Coronary artery (tissue), 2 donors: ENCODE results near the gene CNOT1.
A peak's percentile ranks its signal among the peaks of the same experiment; 100 is the strongest.
"Not testable (repeated sequence)": the region's sequence is repeated elsewhere in the genome, so short reads cannot be mapped to it uniquely, and the experiment has no call there.

Source experiments
- DNase-seq: peaks from one replicate; pipeline ENCODE4 v3.0.0-alpha.2; 2017; ENCODE audit warnings: low spot score
- H3K27ac ChIP-seq, 2 donors: fragments of 200-600 bp; sonication (generic); one replicate each; pipeline ENCODE4 v1.5.1; 2016 to 2019
- H3K4me3 ChIP-seq: fragments of 200-600 bp; sonication (generic); 2 replicates; pipeline ENCODE4 v1.5.1; 2016; ENCODE audit warnings: mild to moderate bottlenecking, moderate library complexity
- CTCF ChIP-seq: fragments of 200-600 bp; sonication (generic); IDR thresholded peaks from one replicate; pipeline ENCODE4 v1.5.1; 2019; ENCODE audit warnings: antibody characterized with exemption

Gene CNOT1

GRCh38 chr16:58639230-58639629 is 9.6 kb upstream of the CNOT1 start:
- Histone ChIP-seq H3K27ac (no peak overlapping the region), H3K4me3 (no peak overlapping the region)
- no peak for TF ChIP-seq CTCF
- no peak for DNase-seq

GRCh38 chr16:58638148-58639036 is 8.8 kb upstream of the CNOT1 start:
- H3K4me3 ChIP-seq: no peak overlapping the region
- DNase-seq: no peak
- H3K27ac ChIP-seq: no peak overlapping the region
- no peak for TF ChIP-seq CTCF

DNA sequence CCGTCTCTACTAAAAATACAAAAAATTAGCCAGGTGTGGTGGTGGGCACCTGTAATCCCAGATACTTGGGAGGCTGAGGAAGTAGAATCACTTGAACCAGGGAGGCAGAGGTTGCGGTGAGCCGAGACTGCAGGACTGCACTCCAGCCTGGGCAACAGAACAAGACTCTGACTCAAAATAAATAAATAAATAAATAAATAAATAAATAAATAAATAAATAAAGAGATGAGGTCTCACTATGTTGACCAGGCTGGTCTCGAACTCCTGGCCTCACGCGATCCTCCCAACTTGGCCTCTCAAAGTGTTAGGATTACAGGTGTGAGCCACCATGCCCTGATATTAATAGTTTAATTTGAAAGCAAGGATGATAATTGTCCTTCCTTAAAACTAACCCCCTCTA is 7.4 kb upstream of the CNOT1 start:
- not testable (repeated sequence) for H3K27ac ChIP-seq, H3K4me3 ChIP-seq, DNase-seq

DNA sequence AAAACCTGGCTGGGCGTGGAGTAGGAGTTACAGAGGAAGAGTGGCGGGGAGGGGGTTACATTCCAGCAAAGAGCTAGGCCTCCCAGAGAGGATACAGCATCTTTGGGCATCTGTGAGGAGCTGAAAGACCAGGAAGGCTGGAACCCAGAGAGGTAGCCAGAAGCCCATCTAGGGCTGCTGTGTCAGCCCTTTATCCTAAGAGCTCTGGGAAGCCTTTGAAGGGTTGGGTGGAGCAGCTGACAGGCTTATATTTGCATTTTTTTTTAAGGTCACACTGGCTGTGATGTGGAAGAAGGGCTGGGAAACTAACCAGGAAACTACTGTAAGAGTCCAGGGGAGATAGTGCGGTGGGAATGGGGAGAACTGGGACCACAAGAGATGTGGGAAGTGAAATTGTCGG is 6.8 kb upstream of the CNOT1 start:
- no peak for TF ChIP-seq CTCF
- Histone ChIP-seq H3K27ac (no peak overlapping the region), H3K4me3 (no peak overlapping the region)
- no peak for DNase-seq

- Histone ChIP-seq H3K27ac (no peak overlapping the region), H3K4me3 (no peak overlapping the region)
- DNase-seq: no peak
- TF ChIP-seq CTCF: no peak
These were observed 5.9 kb upstream of the CNOT1 start for GRCh38 chr16:58635502-58635901.

DNA sequence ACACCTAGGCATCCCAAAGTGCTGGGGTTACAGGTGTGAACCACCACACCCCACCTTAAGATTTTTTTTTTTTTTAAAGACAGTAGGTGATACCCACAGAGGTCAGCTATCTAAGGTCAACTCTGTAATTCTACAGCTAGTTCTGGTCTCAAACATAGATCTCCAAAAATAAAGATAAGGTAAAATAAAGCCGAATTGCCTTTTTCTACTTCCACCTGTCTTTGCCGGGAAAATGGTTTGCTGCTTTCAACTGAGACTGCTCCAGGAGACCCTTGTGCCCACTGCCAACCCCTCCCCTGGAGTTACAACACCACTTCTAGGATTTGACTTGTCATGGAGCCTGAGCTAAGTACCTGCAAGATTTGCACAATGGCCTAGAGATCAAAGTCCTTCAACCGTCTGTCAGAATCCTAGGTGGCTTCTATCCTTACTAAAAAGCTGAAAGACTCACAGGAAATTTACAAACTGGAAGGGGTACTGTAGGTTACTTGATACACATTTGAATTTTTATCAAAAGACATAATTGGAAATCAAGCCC is 4.7 kb upstream of the CNOT1 start:
- Histone ChIP-seq H3K27ac (no peak overlapping the region), H3K4me3 (no peak overlapping the region)
- no peak for DNase-seq
- TF ChIP-seq CTCF: no peak

DNA sequence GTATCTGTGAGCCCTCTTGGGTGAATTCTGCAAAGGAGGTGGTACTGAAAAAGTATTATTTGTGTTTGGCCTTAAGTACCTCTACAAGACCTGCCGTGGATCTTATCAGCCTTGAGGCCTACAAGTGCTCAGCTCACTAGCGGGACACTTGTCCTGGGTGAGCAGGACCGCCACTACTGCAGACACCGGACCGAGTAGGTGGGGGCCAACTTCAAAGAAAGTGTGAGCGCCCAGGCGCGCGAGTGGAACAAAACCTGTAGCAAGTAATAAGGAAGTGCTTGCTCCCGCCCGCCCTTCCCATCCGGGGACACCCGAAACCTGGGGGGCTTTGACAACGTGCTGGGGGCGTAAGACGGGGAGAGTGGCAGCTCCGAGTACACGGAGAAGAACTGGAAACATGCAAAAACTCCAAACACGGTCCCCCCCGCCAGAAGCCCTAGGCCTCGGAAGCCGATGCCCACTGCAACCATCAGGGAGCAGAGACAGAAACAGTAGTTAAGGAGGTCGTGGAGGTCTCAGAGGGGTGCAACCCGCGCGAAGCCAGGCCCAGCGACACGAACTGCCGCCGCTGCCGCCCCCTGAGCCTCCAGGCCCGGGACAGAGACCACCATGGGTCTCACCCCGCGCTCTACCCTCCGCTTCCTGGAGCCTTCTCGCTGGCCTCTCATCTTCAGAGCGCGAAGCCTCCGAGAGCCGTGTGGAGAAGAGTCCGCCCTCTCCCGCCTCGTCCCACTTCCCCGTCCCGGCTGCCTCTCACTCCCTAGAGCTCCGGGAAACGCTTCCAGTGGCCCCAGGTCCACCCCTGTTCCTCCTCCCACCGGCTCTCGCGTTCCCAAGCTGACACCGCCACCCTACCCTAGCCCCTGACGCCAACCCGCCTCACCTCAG is 537 bp downstream of the CNOT1 start:
- peak; percentile 80 for DNase-seq
- peak overlapping the region; percentile 82 for H3K4me3 ChIP-seq
- peak overlapping the region; percentile 96 to 98 for H3K27ac ChIP-seq
- no peak for TF ChIP-seq CTCF
